ENCODE data around the gene SSBP2.

The SSBP2 gene

GRCh38 chr5:81751009-81751835, at the start of gene SSBP2:
SSBP2 (minus strand) TSS chr5:81751097; CDS start chr5:81751042, 55 bp downstream.
- in situ Hi-C loops (cut with MboI; ENCODE audit: low sequenced_read_pairs): no loop called here

GRCh38 chr5:81795666-81796065, 44.8 kb upstream of the SSBP2 start:
- in situ Hi-C loops (cut with MboI; ENCODE audit: low sequenced_read_pairs): no loop called here

- in situ Hi-C loops (cut with MboI; ENCODE audit: low sequenced_read_pairs): no loop called here
Measured at GRCh38 chr5:81794226-81794625, 43.3 kb upstream of the SSBP2 start.

- in situ Hi-C loops (cut with MboI; ENCODE audit: low sequenced_read_pairs): no loop called here
Measured at GRCh38 chr5:81790336-81790735, 39.4 kb upstream of the SSBP2 start.

- in situ Hi-C loops (cut with MboI; ENCODE audit: low sequenced_read_pairs): no loop called here
Measured at GRCh38 chr5:81789033-81789432, 38.1 kb upstream of the SSBP2 start.

GRCh38 chr5:81788329-81788728, 37.4 kb upstream of the SSBP2 start:
- in situ Hi-C loops (cut with MboI; ENCODE audit: low sequenced_read_pairs): no loop called here

GRCh38 chr5:81787474-81788242, 36.8 kb upstream of the SSBP2 start:
- in situ Hi-C loops (cut with MboI; ENCODE audit: low sequenced_read_pairs): no loop called here

- in situ Hi-C loops (cut with MboI; ENCODE audit: low sequenced_read_pairs): no loop called here
Measured at GRCh38 chr5:81786991-81787390, 36.1 kb upstream of the SSBP2 start.

GRCh38 chr5:81786496-81786895, 35.6 kb upstream of the SSBP2 start:
- in situ Hi-C loops (cut with MboI; ENCODE audit: low sequenced_read_pairs): no loop called here

- in situ Hi-C loops (cut with MboI; ENCODE audit: low sequenced_read_pairs): no loop called here
Measured at GRCh38 chr5:81785322-81785721, 34.4 kb upstream of the SSBP2 start.

GRCh38 chr5:81783401-81783800, 32.5 kb upstream of the SSBP2 start:
- in situ Hi-C loops (cut with MboI; ENCODE audit: low sequenced_read_pairs): no loop called here

- in situ Hi-C loops (cut with MboI; ENCODE audit: low sequenced_read_pairs): no loop called here
Measured at GRCh38 chr5:81782811-81783210, 31.9 kb upstream of the SSBP2 start.

GRCh38 chr5:81779916-81780266, 29.0 kb upstream of the SSBP2 start:
- in situ Hi-C loops (cut with MboI; ENCODE audit: low sequenced_read_pairs): no loop called here

GRCh38 chr5:81779125-81779915, 28.4 kb upstream of the SSBP2 start:
- in situ Hi-C loops (cut with MboI; ENCODE audit: low sequenced_read_pairs): no loop called here

GRCh38 chr5:81778642-81779041, 27.7 kb upstream of the SSBP2 start:
- in situ Hi-C loops (cut with MboI; ENCODE audit: low sequenced_read_pairs): no loop called here

- in situ Hi-C loops (cut with MboI; ENCODE audit: low sequenced_read_pairs): no loop called here
Measured at GRCh38 chr5:81776258-81776657, 25.4 kb upstream of the SSBP2 start.

GRCh38 chr5:81774374-81774773, 23.5 kb upstream of the SSBP2 start:
- in situ Hi-C loops (cut with MboI; ENCODE audit: low sequenced_read_pairs): no loop called here

GRCh38 chr5:81773574-81773973, 22.7 kb upstream of the SSBP2 start:
- in situ Hi-C loops (cut with MboI; ENCODE audit: low sequenced_read_pairs): no loop called here

GRCh38 chr5:81773161-81773560, 22.3 kb upstream of the SSBP2 start:
- in situ Hi-C loops (cut with MboI; ENCODE audit: low sequenced_read_pairs): no loop called here

- in situ Hi-C loops (cut with MboI; ENCODE audit: low sequenced_read_pairs): no loop called here
Measured at GRCh38 chr5:81772488-81772887, 21.6 kb upstream of the SSBP2 start.

GRCh38 chr5:81768935-81769452, 18.1 kb upstream of the SSBP2 start:
- in situ Hi-C loops (cut with MboI; ENCODE audit: low sequenced_read_pairs): no loop called here
